HEK293 (cell line): ENCODE results near the gene SLC25A47.

Source experiments
- FEZF1 ChIP-seq: fragments of 450-650 bp; formaldehyde crosslinking; IDR thresholded peaks from 2 replicates; pipeline ENCODE4 v1.5.1; 2016; ENCODE audit warnings: missing biosample characterization, missing genetic modification characterization
- KLF16 ChIP-seq: fragments of 450-650 bp; formaldehyde crosslinking; IDR thresholded peaks from 2 replicates; pipeline ENCODE4 v1.5.1; 2017; ENCODE audit warnings: missing biosample characterization, missing genetic modification characterization
- SCRT1 ChIP-seq: fragments of 450-650 bp; formaldehyde crosslinking; IDR thresholded peaks from 2 replicates; pipeline ENCODE4 v1.5.1; 2016; ENCODE audit warnings: missing biosample characterization, missing genetic modification characterization, borderline replicate concordance
- SCRT2 ChIP-seq: fragments of 450-650 bp; formaldehyde crosslinking; IDR thresholded peaks from 2 replicates; pipeline ENCODE4 v1.5.1; 2016; ENCODE audit warnings: missing biosample characterization, missing genetic modification characterization
- ZBTB21 ChIP-seq: fragments of 450-650 bp; formaldehyde crosslinking; IDR thresholded peaks from 2 replicates; pipeline ENCODE4 v1.5.1; 2017; ENCODE audit warnings: missing biosample characterization, missing genetic modification characterization
- ZNF404 ChIP-seq: fragments of 450-650 bp; formaldehyde crosslinking; IDR thresholded peaks from 2 replicates; pipeline ENCODE4 v1.5.1; 2017; ENCODE audit warnings: missing biosample characterization, missing genetic modification characterization
- ZNF830 ChIP-seq: fragments of 450-650 bp; IDR thresholded peaks from 2 replicates; pipeline ENCODE4 v1.5.0; 2018; ENCODE audit warnings: missing biosample characterization, missing genetic modification characterization, low read depth, mild to moderate bottlenecking, moderate library complexity
- ZSCAN16 ChIP-seq: fragments of 450-650 bp; formaldehyde crosslinking; IDR thresholded peaks from 2 replicates; pipeline ENCODE4 v1.5.1; 2016; ENCODE audit warnings: missing biosample characterization, missing genetic modification characterization
- TF ChIP-seq, protein P1 (sequence below): fragments of 450-650 bp; formaldehyde crosslinking; IDR thresholded peaks from 2 replicates; pipeline ENCODE4 v1.5.1; 2016; ENCODE audit warnings: missing biosample characterization, missing genetic modification characterization, borderline replicate concordance
- TF ChIP-seq, protein P2 (sequence below): fragments of 450-650 bp; formaldehyde crosslinking; IDR thresholded peaks from 2 replicates; pipeline ENCODE4 v1.5.1; 2016; ENCODE audit warnings: missing biosample characterization, missing genetic modification characterization

GRCh38 chr14:100323942-100324307, 786 bp downstream of the SLC25A47 start:
- TF ChIP-seq, protein P1, sequence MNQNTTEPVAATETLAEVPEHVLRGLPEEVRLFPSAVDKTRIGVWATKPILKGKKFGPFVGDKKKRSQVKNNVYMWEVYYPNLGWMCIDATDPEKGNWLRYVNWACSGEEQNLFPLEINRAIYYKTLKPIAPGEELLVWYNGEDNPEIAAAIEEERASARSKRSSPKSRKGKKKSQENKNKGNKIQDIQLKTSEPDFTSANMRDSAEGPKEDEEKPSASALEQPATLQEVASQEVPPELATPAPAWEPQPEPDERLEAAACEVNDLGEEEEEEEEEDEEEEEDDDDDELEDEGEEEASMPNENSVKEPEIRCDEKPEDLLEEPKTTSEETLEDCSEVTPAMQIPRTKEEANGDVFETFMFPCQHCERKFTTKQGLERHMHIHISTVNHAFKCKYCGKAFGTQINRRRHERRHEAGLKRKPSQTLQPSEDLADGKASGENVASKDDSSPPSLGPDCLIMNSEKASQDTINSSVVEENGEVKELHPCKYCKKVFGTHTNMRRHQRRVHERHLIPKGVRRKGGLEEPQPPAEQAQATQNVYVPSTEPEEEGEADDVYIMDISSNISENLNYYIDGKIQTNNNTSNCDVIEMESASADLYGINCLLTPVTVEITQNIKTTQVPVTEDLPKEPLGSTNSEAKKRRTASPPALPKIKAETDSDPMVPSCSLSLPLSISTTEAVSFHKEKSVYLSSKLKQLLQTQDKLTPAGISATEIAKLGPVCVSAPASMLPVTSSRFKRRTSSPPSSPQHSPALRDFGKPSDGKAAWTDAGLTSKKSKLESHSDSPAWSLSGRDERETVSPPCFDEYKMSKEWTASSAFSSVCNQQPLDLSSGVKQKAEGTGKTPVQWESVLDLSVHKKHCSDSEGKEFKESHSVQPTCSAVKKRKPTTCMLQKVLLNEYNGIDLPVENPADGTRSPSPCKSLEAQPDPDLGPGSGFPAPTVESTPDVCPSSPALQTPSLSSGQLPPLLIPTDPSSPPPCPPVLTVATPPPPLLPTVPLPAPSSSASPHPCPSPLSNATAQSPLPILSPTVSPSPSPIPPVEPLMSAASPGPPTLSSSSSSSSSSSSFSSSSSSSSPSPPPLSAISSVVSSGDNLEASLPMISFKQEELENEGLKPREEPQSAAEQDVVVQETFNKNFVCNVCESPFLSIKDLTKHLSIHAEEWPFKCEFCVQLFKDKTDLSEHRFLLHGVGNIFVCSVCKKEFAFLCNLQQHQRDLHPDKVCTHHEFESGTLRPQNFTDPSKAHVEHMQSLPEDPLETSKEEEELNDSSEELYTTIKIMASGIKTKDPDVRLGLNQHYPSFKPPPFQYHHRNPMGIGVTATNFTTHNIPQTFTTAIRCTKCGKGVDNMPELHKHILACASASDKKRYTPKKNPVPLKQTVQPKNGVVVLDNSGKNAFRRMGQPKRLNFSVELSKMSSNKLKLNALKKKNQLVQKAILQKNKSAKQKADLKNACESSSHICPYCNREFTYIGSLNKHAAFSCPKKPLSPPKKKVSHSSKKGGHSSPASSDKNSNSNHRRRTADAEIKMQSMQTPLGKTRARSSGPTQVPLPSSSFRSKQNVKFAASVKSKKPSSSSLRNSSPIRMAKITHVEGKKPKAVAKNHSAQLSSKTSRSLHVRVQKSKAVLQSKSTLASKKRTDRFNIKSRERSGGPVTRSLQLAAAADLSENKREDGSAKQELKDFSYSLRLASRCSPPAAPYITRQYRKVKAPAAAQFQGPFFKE = no peak
- no peak for TF ChIP-seq ZNF830 (tag by site-specific recombination)
- no peak for TF ChIP-seq SCRT2
- TF ChIP-seq SCRT1 (tag by site-specific recombination) = no peak
- TF ChIP-seq ZNF404 = no peak
- TF ChIP-seq, protein P2, sequence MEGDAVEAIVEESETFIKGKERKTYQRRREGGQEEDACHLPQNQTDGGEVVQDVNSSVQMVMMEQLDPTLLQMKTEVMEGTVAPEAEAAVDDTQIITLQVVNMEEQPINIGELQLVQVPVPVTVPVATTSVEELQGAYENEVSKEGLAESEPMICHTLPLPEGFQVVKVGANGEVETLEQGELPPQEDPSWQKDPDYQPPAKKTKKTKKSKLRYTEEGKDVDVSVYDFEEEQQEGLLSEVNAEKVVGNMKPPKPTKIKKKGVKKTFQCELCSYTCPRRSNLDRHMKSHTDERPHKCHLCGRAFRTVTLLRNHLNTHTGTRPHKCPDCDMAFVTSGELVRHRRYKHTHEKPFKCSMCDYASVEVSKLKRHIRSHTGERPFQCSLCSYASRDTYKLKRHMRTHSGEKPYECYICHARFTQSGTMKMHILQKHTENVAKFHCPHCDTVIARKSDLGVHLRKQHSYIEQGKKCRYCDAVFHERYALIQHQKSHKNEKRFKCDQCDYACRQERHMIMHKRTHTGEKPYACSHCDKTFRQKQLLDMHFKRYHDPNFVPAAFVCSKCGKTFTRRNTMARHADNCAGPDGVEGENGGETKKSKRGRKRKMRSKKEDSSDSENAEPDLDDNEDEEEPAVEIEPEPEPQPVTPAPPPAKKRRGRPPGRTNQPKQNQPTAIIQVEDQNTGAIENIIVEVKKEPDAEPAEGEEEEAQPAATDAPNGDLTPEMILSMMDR (tag by site-specific recombination) = no peak
- no peak for TF ChIP-seq ZSCAN16 (tag by site-specific recombination)
- TF ChIP-seq ZBTB21 (tag by site-specific recombination) = no peak
- TF ChIP-seq FEZF1 (tag by site-specific recombination) = no peak
- no peak for TF ChIP-seq KLF16
